Esophagus muscularis mucosa (tissue), 4 donors: ENCODE measurements around the gene MAPK8IP3.

Experiments
- EP300 ChIP-seq: sonication (generic); formaldehyde crosslinking; IDR thresholded peaks from one replicate; pipeline ENCODE4 v1.6.1; 2017; ENCODE audit warnings: antibody characterized with exemption
- POLR2A ChIP-seq: fragments of 450-650 bp; IDR thresholded peaks from one replicate; pipeline ENCODE4 v1.6.1; 2017; ENCODE audit warnings: antibody characterized with exemption, moderate library complexity, mild to moderate bottlenecking, low read depth
- POLR2AphosphoS5 ChIP-seq, 2 donors: sonication (generic); formaldehyde crosslinking; IDR thresholded peaks; one replicate each; pipeline ENCODE4 v1.6.1; 2017; ENCODE audit warnings: antibody characterized with exemption in 2 of 2
- TF ChIP-seq, protein P1 (sequence below), 3 experiments: fragments of 200-600 bp in 2 of 3; fragments of 450-650 bp in 1 of 3; sonication (generic) in 2 of 3; IDR thresholded peaks; one replicate each; pipeline ENCODE4 v1.5.1; 2017 to 2019; ENCODE audit warnings: antibody characterized with exemption in 3 of 3, mild to moderate bottlenecking in 2 of 3, moderate library complexity in 1 of 3

DNA sequence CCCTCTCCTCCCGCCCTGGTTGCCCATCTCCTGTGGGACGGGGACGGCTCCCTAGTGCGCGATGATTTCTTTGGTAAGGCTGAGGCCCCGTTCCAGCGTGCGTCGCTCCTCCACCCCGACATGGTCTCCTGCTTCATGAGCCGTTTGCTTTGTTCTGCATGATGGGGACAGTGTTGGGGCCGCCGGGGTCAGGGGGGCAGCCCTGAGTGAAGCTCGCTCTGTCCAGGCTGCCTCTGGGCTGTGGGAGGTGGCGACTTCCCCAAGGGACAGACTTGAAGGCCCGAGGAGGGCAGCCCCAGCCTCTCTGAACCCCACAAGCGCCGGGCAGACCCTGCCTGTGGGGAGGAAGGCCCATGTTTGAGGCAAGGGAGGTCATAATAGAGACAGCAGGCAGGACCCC is 52.9 kb downstream of the MAPK8IP3 start:
- TF ChIP-seq, protein P1, sequence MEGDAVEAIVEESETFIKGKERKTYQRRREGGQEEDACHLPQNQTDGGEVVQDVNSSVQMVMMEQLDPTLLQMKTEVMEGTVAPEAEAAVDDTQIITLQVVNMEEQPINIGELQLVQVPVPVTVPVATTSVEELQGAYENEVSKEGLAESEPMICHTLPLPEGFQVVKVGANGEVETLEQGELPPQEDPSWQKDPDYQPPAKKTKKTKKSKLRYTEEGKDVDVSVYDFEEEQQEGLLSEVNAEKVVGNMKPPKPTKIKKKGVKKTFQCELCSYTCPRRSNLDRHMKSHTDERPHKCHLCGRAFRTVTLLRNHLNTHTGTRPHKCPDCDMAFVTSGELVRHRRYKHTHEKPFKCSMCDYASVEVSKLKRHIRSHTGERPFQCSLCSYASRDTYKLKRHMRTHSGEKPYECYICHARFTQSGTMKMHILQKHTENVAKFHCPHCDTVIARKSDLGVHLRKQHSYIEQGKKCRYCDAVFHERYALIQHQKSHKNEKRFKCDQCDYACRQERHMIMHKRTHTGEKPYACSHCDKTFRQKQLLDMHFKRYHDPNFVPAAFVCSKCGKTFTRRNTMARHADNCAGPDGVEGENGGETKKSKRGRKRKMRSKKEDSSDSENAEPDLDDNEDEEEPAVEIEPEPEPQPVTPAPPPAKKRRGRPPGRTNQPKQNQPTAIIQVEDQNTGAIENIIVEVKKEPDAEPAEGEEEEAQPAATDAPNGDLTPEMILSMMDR (IDR thresholded peaks at IDR 0.05) = no peak
- TF ChIP-seq EP300 = no peak
- TF ChIP-seq POLR2AphosphoS5 (IDR thresholded peaks at IDR 0.05) = no peak
- no peak for TF ChIP-seq POLR2A
